Sigmoid colon (tissue), 7 donors: ENCODE measurements around the gene BDP1. TPM values are rescaled to one million over a fixed set of nuclear protein-coding genes. Genes with fewer than 3 reads are reported as not detected.
"Not testable (repeated sequence)": the region's sequence is repeated elsewhere in the genome, so short reads cannot be mapped to it uniquely, and the experiment has no call there.

Experiments
- DNase-seq: peaks from one replicate; pipeline ENCODE4 v3.0.0-alpha.2; 2019
- H3K27ac ChIP-seq, 4 donors: fragments of 200-600 bp; sonication (generic); one replicate each; pipeline ENCODE4 v1.5.1; 2016 to 2019; ENCODE audit warnings: mild to moderate bottlenecking in 1 of 4
- H3K27me3 ChIP-seq, 3 donors: fragments of 200-600 bp; sonication (generic); one replicate each; pipeline ENCODE4 v1.5.1; 2019; ENCODE audit warnings: mild to moderate bottlenecking in 1 of 3
- H3K36me3 ChIP-seq, 4 donors: fragments of 200-600 bp; sonication (generic); one replicate each; pipeline ENCODE4 v1.5.1; 2016 to 2019
- H3K4me1 ChIP-seq, 4 donors: fragments of 200-600 bp; sonication (generic); one replicate each; pipeline ENCODE4 v1.5.1; 2017 to 2019
- H3K4me3 ChIP-seq, 4 donors: fragments of 200-600 bp; sonication (generic); one replicate each; pipeline ENCODE4 v1.5.1; 2017 to 2019; ENCODE audit warnings: mild to moderate bottlenecking in 2 of 4, moderate library complexity in 1 of 4
- H3K9me3 ChIP-seq, 4 donors: fragments of 200-600 bp in 3 of 4; sonication (generic) in 3 of 4; one replicate each; pipeline versions ENCODE4 v1.5.1 to v1.6.1; 2013 to 2019
- EP300 ChIP-seq, 4 donors: sonication (generic); formaldehyde crosslinking; IDR thresholded peaks; one replicate each; pipeline ENCODE4 v1.6.1; 2017; ENCODE audit warnings: antibody characterized with exemption in 4 of 4
- POLR2A ChIP-seq, 2 donors: fragments of 450-650 bp; IDR thresholded peaks; one replicate each; pipeline ENCODE4 v1.6.1; 2016; ENCODE audit warnings: antibody characterized with exemption in 2 of 2, mild to moderate bottlenecking in 2 of 2, moderate library complexity in 2 of 2
- POLR2AphosphoS5 ChIP-seq, 4 donors: sonication (generic); formaldehyde crosslinking; IDR thresholded peaks; one replicate each; pipeline ENCODE4 v1.6.1; 2017; ENCODE audit warnings: antibody characterized with exemption in 4 of 4
- WGBS, 2 donors: extraction: QIAGEN DNeasy Blood & Tissue Kit; methylation state at CpG; one replicate each; pipeline ENCODE4 v1.1.7; 2013; 5-methylcytosine and 5-hydroxymethylcytosine counted together
- intact Hi-C: fragments of 100-400 bp; cut with DNase I; formaldehyde crosslinking; loops from one replicate; pipeline ENCODE4 v1.15.1; 2023
- polyA plus RNA-seq, 3 donors: library from polyadenylated mRNA; stranded (reverse); fragments of 200-250 nt; gene quantifications; one replicate each; pipeline ENCODE4 v1.2.3, GENCODE V29; 2013
- total RNA-seq, 4 donors: library from RNA; depleted of rRNA; stranded (reverse); fragments of >200 nt; gene quantifications; one replicate each; pipeline ENCODE4 v1.1.0, GENCODE V29; 2016
- TF ChIP-seq, protein P1 (sequence below), 4 experiments: fragments of 450-650 bp in 3 of 4; fragments of 200-600 bp in 1 of 4; IDR thresholded peaks; one replicate each; pipeline ENCODE4 v1.5.1; 2016 to 2019; ENCODE audit warnings: antibody characterized with exemption in 4 of 4, mild to moderate bottlenecking in 3 of 4, moderate library complexity in 2 of 4
- donor health status: healthy with polysubstance abuse.
- donor health status: Bipolar disorder and iron deficiency.
- donor health status: healthy.

BDP1 gene, protein sequence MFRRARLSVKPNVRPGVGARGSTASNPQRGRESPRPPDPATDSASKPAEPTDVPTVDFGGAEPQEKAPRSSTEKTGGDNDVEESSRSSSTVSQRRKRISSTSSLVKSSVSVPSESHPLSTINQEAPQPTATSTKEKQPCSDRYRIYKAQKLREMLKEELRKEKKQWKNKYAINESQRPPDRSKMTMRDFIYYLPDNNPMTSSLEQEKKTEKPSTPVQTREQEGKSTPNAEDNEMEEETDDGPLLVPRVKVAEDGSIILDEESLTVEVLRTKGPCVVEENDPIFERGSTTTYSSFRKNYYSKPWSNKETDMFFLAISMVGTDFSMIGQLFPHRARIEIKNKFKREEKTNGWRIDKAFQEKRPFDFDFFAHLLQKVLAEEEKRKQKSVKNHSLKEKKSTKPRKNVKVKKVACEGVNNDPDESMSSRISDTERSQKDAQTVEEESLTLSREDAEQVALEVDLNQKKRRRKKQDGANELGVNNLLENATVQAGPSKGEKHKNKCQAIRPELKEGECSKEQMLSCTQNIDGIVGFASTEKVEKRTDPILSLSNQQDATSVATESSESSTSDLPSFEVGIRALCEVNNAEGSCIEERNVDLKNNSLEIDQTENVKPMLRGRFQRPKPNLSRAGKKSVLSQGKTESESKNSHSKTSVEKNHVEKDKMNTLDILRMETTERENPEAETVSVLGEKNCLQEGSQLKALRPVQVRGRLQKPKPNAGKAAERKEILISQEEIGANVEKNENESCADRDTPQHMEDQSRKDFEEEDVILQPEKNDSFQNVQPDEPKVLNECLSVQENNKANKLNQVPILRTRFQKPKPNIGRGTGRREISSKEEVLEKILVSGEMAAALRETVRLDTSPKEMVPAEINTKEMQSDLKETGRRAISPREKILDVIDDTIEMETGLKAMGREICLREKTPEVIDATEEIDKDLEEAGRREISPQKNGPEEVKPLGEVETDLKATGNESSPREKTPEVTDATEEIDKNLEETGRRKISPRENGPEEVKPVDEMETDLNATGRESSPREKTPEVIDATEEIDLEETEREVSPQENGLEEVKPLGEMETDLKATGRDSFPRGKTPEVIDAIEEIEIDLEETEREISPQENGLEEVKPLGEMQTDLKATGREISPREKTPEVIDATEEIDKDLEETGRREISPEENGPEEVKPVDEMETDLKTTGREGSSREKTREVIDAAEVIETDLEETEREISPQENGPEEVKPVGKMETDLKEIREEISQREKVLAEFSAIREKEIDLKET (N-terminal part only)
- 10 to 100 TPM; 26.6 to 33.0 (median 28.9) TPM for total RNA-seq
- 1 to 10 TPM; 4.8 to 9.8 (median 5.5) TPM for polyA plus RNA-seq

DNA sequence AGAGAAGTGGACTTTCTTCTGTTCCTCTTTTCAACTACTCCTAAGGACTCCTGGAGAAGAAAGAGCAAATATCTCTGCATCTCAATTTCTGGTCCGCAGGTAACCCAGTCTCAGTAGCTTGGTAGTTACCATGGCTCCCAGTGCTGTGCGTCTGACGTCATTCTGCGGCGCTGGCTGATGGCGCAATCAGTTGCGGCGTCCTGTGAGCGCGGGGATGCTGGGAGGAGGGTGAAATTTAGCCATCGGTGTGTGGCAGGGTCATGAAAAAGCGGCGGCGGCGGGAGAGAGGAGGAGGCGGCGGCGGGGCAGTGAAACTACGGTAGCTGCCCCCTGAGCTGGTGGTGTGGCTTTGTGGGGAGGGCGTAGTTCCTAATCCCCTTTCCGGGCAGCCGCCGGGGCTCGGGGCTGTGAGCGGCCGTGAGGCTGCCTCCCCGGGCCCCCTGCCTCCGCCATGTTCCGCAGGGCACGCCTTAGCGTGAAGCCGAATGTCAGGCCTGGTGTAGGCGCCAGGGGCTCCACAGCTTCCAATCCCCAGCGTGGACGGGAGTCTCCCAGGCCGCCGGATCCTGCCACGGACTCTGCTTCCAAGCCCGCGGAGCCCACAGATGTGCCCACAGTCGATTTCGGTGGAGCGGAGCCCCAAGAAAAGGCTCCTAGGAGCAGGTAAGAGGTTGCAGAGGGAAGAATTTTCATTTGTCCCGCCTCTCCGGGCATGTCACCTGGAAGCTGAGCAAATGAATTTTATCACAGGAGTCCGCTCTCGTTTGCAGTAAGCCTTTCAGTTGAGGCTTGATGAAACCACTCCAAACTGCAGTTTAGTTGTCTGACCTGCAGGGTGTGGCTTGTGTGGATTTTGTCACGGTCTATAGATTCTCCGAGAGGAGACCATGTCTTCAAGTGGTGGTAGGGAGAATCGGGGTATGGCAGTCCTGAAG is at the start of gene BDP1:
Gene BDP1, plus strand, starts transcription at position 225 of the 935 bp plus-strand sequence. Its CDS starts 227 bp downstream, at position 452.
- Histone ChIP-seq H3K36me3 (peaks cover 7 to 23% (median 14%) of the 10 kb centered on the region in 4 donors), H3K4me1 (peaks cover 0 to 26% (median 22%) of the 10 kb centered on the region in 4 donors), H3K9me3 (no peaks in the 10 kb centered on the region), H3K27ac (peak within 1 kb of the TSS; percentile 88 to 93 (median 92)), H3K4me3 (peak within 1 kb of the TSS; percentile 72 to 87 (median 78)), H3K27me3 (peaks cover 0 to 2% (median under 1%) of the 10 kb centered on the region in 3 donors)
- intact Hi-C loops: no loop called here
- TF ChIP-seq POLR2AphosphoS5 (IDR thresholded peaks at IDR 0.05) (peak; percentile 70 to 88 (median 78)), EP300 (IDR thresholded peaks at IDR 0.05) (no peak), POLR2A (IDR thresholded peaks at IDR 0.05) (peak; percentile 40 to 42)
- TF ChIP-seq, protein P1, sequence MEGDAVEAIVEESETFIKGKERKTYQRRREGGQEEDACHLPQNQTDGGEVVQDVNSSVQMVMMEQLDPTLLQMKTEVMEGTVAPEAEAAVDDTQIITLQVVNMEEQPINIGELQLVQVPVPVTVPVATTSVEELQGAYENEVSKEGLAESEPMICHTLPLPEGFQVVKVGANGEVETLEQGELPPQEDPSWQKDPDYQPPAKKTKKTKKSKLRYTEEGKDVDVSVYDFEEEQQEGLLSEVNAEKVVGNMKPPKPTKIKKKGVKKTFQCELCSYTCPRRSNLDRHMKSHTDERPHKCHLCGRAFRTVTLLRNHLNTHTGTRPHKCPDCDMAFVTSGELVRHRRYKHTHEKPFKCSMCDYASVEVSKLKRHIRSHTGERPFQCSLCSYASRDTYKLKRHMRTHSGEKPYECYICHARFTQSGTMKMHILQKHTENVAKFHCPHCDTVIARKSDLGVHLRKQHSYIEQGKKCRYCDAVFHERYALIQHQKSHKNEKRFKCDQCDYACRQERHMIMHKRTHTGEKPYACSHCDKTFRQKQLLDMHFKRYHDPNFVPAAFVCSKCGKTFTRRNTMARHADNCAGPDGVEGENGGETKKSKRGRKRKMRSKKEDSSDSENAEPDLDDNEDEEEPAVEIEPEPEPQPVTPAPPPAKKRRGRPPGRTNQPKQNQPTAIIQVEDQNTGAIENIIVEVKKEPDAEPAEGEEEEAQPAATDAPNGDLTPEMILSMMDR (IDR thresholded peaks at IDR 0.05): peak in 3 of 4 experiments; percentile 15 to 50 (median 20)
- DNase-seq: peak; percentile 97
- 0% methylated on average over 50 of the region's 50 CpGs for WGBS, 2 donors

DNA sequence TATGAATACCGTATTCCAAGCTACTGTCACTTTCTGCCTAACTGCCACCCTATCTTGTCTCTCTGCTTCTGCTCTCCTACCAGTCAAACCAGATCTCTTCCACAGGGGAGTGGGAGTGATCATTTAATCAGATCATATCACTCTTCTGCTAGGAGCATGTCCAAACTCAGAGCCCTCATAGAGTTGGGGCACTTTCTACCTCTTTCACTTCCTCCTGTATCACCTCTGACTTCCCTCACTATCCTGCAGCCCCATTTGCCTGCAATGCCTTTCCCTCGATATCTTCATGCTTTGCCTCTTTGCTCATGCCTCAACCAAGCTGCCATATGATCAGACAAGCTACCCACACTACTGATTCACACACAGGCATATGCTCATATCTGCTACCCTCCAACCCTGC is 45.4 kb upstream of the BDP1 start:
- DNase-seq, intact Hi-C loops, H3K4me1 ChIP-seq, H3K4me3 ChIP-seq, H3K36me3 ChIP-seq, H3K27ac ChIP-seq, H3K9me3 ChIP-seq, H3K27me3 ChIP-seq: not testable (repeated sequence)
- 67 to 75% methylated on average over 2 of the region's 2 CpGs for WGBS, 2 donors

DNA sequence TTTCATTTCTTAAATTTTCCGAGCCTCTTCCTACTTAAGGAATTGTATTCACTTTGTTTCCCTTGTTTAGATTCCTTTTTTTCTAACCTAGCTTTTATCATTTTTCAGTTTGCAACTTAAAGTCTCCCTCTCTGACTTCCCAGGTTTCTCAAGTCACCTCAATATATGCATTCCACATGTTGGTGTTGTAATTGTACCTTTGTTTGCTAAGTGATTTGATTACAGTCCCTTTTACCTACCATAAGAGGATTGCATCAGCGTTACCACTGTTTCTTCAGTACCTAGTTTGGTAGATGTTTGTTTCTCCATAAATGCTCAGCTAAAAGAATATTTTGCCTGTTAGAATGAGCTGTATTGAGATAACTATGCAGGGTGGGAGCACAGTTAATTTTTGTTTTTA is 39.8 kb upstream of the BDP1 start:
- H3K4me1 ChIP-seq, DNase-seq, H3K27ac ChIP-seq, H3K36me3 ChIP-seq, intact Hi-C loops, H3K4me3 ChIP-seq, H3K9me3 ChIP-seq, H3K27me3 ChIP-seq: not testable (repeated sequence)
- WGBS, 2 donors: 23 to 70% methylated on average over 1 of the region's 2 CpGs

DNA sequence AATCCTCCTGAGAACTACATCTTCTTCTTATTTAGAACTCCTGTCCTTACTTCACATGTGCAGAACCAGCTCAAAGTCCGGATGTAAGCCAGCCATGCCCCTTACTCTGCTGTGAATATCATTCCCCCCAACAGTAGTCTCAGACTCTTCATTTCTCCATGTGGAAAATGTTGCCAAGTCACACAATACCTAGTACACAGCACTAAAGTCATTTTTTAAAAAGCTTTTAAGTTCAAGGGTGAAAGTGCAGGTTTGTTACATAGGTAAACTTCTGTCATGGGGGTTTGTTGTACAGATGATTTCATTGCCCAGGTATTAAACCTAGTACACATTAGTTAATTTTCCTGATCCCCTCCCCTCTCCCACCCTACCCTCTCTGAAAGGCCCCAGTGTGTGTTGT is 37.4 kb upstream of the BDP1 start:
- intact Hi-C loops, H3K36me3 ChIP-seq, H3K4me3 ChIP-seq, DNase-seq, H3K9me3 ChIP-seq, H3K4me1 ChIP-seq, H3K27me3 ChIP-seq, H3K27ac ChIP-seq: not testable (repeated sequence)
- 73 to 84% methylated on average over 1 of the region's 1 CpG for WGBS, 2 donors

DNA sequence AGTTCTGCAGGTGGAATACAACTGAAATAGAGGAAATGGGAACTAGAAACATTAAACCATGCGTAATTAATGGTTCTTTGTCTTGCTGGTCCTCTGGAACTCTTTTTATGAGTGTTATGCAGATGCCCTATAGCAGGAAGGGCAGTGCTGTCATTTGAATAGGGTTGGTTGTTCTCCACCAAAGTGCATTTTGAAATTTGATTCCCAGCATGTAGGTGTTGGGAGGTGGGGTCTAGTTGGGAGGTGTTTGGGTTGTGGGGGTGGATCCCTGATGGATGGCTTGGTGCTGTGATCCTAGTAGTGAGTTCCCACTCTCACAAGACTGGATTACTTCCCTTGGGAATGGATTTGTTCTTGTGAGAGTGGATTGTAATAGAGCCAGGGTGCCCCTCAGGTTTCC is 34.2 kb upstream of the BDP1 start:
- H3K4me1 ChIP-seq, H3K27ac ChIP-seq, H3K27me3 ChIP-seq, H3K36me3 ChIP-seq, intact Hi-C loops, H3K4me3 ChIP-seq, DNase-seq, H3K9me3 ChIP-seq: not testable (repeated sequence)
- 13 to 51% methylated on average over 1 of the region's 1 CpG for WGBS, 2 donors

DNA sequence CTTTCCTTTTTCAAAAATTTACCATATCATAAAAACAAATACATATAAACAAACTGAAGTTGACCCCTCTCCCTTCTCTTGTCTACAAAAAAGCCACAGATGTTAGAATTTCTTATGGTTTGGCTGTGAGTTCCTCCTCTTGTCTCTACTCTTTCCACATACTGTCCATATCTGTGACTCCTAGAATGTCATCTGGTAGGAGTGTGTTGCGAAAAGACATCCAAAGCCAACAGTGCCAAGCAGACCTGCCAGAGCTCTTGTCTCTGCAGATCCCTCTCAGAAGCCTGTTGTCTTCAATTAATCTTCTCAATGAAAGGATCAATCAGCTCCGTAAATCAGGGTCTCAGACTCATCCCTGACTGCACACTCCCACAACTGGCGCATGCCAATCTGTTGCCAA is 31.6 kb upstream of the BDP1 start:
- H3K27ac ChIP-seq, H3K4me1 ChIP-seq, H3K27me3 ChIP-seq, H3K4me3 ChIP-seq, DNase-seq, intact Hi-C loops, H3K9me3 ChIP-seq, H3K36me3 ChIP-seq: not testable (repeated sequence)
- 92 to 95% methylated on average over 3 of the region's 3 CpGs for WGBS, 2 donors

DNA sequence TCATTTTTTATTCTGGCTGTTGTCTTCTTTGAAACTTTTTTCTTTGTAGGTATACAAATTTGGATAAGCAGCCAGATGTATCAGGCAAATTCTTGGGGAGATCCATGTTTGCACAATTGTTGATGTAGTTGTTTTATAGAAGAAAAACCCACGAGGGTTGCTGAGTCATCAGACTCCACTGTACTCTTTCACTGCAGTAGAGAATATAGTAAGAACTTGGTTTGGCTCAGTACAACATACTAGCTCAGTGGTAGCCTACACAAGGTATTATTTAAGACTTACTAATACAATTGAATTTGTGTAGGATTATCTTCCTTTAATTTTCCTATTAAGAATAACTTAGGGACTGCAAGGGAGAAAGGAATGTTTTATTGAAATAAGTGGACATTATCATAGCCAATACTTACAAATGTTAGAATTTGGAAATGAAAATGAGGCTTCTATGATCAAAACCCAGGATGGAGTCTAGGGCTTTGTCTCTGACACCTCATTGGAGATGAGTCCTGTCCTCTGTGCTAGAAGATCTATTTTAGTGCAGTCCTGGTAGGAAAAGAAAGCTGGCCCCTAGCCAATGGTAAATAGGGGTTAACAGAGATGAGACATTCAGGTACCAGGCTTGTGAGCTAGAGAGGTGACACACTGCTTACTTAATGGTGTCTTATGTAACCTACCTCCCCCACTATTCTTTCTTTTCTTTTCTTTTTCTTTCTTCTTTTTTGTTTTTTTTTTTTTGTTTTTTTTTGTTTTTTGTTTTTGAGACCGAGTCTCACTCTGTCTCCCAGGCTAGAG is 28.6 kb upstream of the BDP1 start:
- DNase-seq, H3K27me3 ChIP-seq, H3K4me1 ChIP-seq, H3K4me3 ChIP-seq, intact Hi-C loops, H3K36me3 ChIP-seq, H3K27ac ChIP-seq, H3K9me3 ChIP-seq: not testable (repeated sequence)
- 42 to 50% methylated on average over 2 of the region's 2 CpGs for WGBS, 2 donors

DNA sequence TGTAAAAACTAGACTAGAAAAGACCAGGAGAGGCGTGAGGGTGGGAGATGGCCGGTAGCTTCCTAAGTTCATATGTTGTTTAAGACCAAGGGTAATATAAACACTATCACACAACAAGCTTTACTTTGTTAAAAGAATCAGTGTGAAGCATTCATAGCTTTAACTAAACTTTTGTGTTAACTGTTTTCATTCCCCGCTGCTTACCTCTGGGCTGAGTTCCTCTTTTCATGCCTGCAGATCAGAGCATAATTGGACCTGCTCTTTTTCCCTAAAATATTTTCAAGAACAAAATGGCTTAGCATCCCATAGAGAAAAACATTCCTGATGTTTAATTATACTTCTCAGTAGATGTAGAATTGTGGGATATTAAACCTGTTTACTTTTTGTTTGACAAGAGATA is 23.0 kb upstream of the BDP1 start:
- WGBS, 2 donors: 56 to 78% methylated on average over 3 of the region's 3 CpGs
- intact Hi-C loops, H3K27me3 ChIP-seq, H3K4me1 ChIP-seq, H3K4me3 ChIP-seq, H3K36me3 ChIP-seq, DNase-seq, H3K27ac ChIP-seq, H3K9me3 ChIP-seq: not testable (repeated sequence)

DNA sequence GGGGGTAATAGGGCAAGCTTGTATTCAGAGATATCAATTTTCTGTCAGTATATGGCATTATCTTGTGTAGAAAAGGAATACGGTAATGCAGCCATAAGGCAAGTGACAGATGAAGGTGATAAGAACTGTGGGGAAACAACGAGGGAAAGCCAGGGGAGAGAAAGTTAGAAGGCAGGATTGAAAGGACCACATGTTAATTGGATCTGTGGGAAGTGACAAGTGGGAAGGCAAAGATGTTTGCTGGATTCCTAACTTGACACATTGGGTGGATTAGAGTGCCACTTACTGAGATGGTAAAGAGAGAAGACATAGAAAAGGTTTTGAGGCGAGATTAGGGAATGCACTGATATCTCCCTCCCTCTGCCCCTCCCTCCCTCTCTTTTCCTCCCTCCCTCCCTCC is 20.6 kb upstream of the BDP1 start:
- intact Hi-C loops, H3K27ac ChIP-seq, DNase-seq, H3K27me3 ChIP-seq, H3K4me1 ChIP-seq, H3K9me3 ChIP-seq, H3K4me3 ChIP-seq, H3K36me3 ChIP-seq: not testable (repeated sequence)
- WGBS, 2 donors: 34 to 58% methylated on average over 3 of the region's 3 CpGs
